PC-9 (cell line): Measurements from ENCODE around the gene C9orf152. TPM values are rescaled to one million over a fixed set of nuclear protein-coding genes. Genes with fewer than 3 reads are reported as not detected.

Experiments used
- BruUV-seq: library from RNA; stranded (reverse); fragments of 400-500 nt; replicated peaks from 2 replicates; lab custom pipeline; 2021; lab: Mats Ljungman, UMichigan
- CTCF ChIA-PET: fragments of 300-600 bp; sonication (Branson Sonifier 250); formaldehyde crosslinking; loops from one replicate; lab custom pipeline; 2022; ENCODE audit warnings: antibody characterized with exemption; lab: Charles Lee
- POLR2A ChIA-PET: fragments of 300-600 bp; sonication (Branson Sonifier 250); formaldehyde crosslinking; loops from one replicate; lab custom pipeline; 2022; ENCODE audit warnings: antibody characterized with exemption; ENCODE audit not compliant: unreplicated experiment; lab: Charles Lee
- DNase-seq, 2 experiments: peaks; one replicate each; pipeline versions ENCODE4 v3.0.0 to v3.0.0-alpha.2; 2015 to 2022; ENCODE audit warnings: mixed read lengths in 1 of 2
- H2AFZ ChIP-seq: fragments of 200-600 bp; sonication (generic); 2 replicates; pipeline ENCODE4 v1.8.1; 2017; ENCODE audit warnings: antibody characterized with exemption
- H3F3A ChIP-seq: fragments of 200-600 bp; sonication (generic); 2 replicates; pipeline ENCODE4 v1.8.1; 2017; ENCODE audit warnings: antibody characterized with exemption, mild to moderate bottlenecking, low read depth; ENCODE audit not compliant: insufficient read depth
- H3K27ac ChIP-seq: fragments of 200-600 bp; sonication (generic); 2 replicates; pipeline ENCODE4 v1.6.1; 2016; ENCODE audit warnings: mixed run types
- H3K27me3 ChIP-seq: fragments of 200-600 bp; sonication (generic); 2 replicates; pipeline ENCODE4 v1.6.1; 2016; ENCODE audit warnings: low read depth, mixed run types; ENCODE audit not compliant: insufficient read depth
- H3K36me3 ChIP-seq: fragments of 200-600 bp; sonication (generic); 2 replicates; pipeline ENCODE4 v1.6.1; 2016; ENCODE audit warnings: low read depth, mixed run types
- H3K4me1 ChIP-seq: fragments of 200-600 bp; sonication (generic); replicated peaks from 2 replicates; pipeline ENCODE4 v1.6.1; 2016; ENCODE audit warnings: mixed run types; ENCODE audit not compliant: insufficient read depth
- H3K4me2 ChIP-seq: fragments of 200-600 bp; sonication (generic); 2 replicates; pipeline ENCODE4 v1.6.1; 2017; ENCODE audit warnings: mixed run types
- H3K4me3 ChIP-seq: fragments of 200-600 bp; sonication (generic); 2 replicates; pipeline ENCODE4 v1.6.1; 2016; ENCODE audit warnings: mixed run types
- H3K79me2 ChIP-seq: fragments of 200-600 bp; sonication (generic); 2 replicates; pipeline ENCODE4 v1.6.1; 2017; ENCODE audit warnings: low read depth, mixed run types
- H3K9me2 ChIP-seq: fragments of 200-600 bp; sonication (generic); 2 replicates; pipeline ENCODE4 v1.8.1; 2017; ENCODE audit warnings: mild to moderate bottlenecking; ENCODE audit not compliant: insufficient read depth
- H3K9me3 ChIP-seq: fragments of 200-600 bp; sonication (generic); 2 replicates; pipeline ENCODE4 v1.8.1; 2016; ENCODE audit warnings: low read depth; ENCODE audit not compliant: insufficient read depth
- H4K20me1 ChIP-seq: fragments of 200-600 bp; sonication (generic); 2 replicates; pipeline ENCODE4 v1.8.1; 2017; ENCODE audit not compliant: insufficient read depth
- EZH2 ChIP-seq: fragments of 200-600 bp; sonication (generic); IDR thresholded peaks from 2 replicates; pipeline ENCODE4 v1.8.0; 2017; ENCODE audit warnings: antibody characterized with exemption, low read depth
- intact Hi-C: fragments of 100-400 bp; cut with micrococcal nuclease; formaldehyde crosslinking; loops from one replicate; pipeline ENCODE4 v1.10.0; 2022; ENCODE audit not compliant: unreplicated experiment
- total RNA-seq: library from RNA; stranded (reverse); gene quantifications from 2 replicates; pipeline ENCODE4 v1.2.3, GENCODE V29; 2021
- TF ChIP-seq, protein P1 (sequence below): fragments of 200-600 bp; sonication (generic); conservative IDR thresholded peaks from 2 replicates; pipeline ENCODE4 v1.6.1; 2017; ENCODE audit warnings: mixed run types, antibody characterized with exemption, mild to moderate bottlenecking, moderate library complexity

Gene C9orf152
- total RNA-seq, 1 experiment from 2014 or later = 0.74 TPM

- H4K20me1 ChIP-seq = no peaks in the 10 kb centered on the region
- H2AFZ ChIP-seq = no peak overlapping the region
- no peak for TF ChIP-seq EZH2
- TF ChIP-seq, protein P1, sequence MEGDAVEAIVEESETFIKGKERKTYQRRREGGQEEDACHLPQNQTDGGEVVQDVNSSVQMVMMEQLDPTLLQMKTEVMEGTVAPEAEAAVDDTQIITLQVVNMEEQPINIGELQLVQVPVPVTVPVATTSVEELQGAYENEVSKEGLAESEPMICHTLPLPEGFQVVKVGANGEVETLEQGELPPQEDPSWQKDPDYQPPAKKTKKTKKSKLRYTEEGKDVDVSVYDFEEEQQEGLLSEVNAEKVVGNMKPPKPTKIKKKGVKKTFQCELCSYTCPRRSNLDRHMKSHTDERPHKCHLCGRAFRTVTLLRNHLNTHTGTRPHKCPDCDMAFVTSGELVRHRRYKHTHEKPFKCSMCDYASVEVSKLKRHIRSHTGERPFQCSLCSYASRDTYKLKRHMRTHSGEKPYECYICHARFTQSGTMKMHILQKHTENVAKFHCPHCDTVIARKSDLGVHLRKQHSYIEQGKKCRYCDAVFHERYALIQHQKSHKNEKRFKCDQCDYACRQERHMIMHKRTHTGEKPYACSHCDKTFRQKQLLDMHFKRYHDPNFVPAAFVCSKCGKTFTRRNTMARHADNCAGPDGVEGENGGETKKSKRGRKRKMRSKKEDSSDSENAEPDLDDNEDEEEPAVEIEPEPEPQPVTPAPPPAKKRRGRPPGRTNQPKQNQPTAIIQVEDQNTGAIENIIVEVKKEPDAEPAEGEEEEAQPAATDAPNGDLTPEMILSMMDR = no peak
- no peak overlapping the region for H3K4me2 ChIP-seq
- H3K79me2 ChIP-seq = no peaks in the 10 kb centered on the region
- CTCF ChIA-PET = interaction anchor here (0.7 kb wide), 1 partner anchor 14 kb away, joined by 5 read pairs; no protein-coding TSS in a partner anchor
- peaks cover 9% of the 10 kb centered on the region; the same call in 1 of the 2 replicates for H3K36me3 ChIP-seq
- H3K27ac ChIP-seq = no peak overlapping the region
- no peaks in the 10 kb centered on the region; the same call in 1 of the 2 replicates for H3F3A ChIP-seq
- no peaks in the 10 kb centered on the region for H3K9me3 ChIP-seq
- H3K4me3 ChIP-seq = no peak overlapping the region
- no peaks in the 10 kb centered on the region for H3K9me2 ChIP-seq
- intact Hi-C loops = no loop called here
- DNase-seq = no peak
- H3K4me1 ChIP-seq = no peaks in the 10 kb centered on the region
- BruUV-seq = no TSS peak
- POLR2A ChIA-PET = no interaction called here
- H3K27me3 ChIP-seq = no peaks in the 10 kb centered on the region
Measured at GRCh38 chr9:110173322-110173642, 34.7 kb downstream of the C9orf152 start.

- H3K27ac ChIP-seq = no peak overlapping the region
- DNase-seq = no peak
- no peaks in the 10 kb centered on the region; the same call in 1 of the 2 replicates for H3F3A ChIP-seq
- no peak overlapping the region for H3K4me3 ChIP-seq
- CTCF ChIA-PET = interaction anchor here (0.5 to 0.7 kb wide), 3 partner anchors 14 to 1523 kb away, joined by 3 to 13 read pairs (median 4); no protein-coding TSS in a partner anchor
- no peak overlapping the region for H3K4me2 ChIP-seq
- POLR2A ChIA-PET = interaction anchor here (0.6 kb wide), 1 partner anchor 82 kb away, joined by 19 read pairs; no protein-coding TSS in a partner anchor
- BruUV-seq = no TSS peak
- no peaks in the 10 kb centered on the region for H3K4me1 ChIP-seq
- no peaks in the 10 kb centered on the region for H4K20me1 ChIP-seq
- H3K9me3 ChIP-seq = no peaks in the 10 kb centered on the region
- no peaks in the 10 kb centered on the region for H3K9me2 ChIP-seq
- no peaks in the 10 kb centered on the region for H3K79me2 ChIP-seq
- H2AFZ ChIP-seq = no peak overlapping the region
- H3K36me3 ChIP-seq = peaks cover 11% of the 10 kb centered on the region; the same call in 1 of the 2 replicates
- intact Hi-C loops = no loop called here
- TF ChIP-seq EZH2 = no peak
- TF ChIP-seq, protein P1 = no peak
- no peaks in the 10 kb centered on the region for H3K27me3 ChIP-seq
Measured at GRCh38 chr9:110170357-110171257, 37.4 kb downstream of the C9orf152 start.

DNA sequence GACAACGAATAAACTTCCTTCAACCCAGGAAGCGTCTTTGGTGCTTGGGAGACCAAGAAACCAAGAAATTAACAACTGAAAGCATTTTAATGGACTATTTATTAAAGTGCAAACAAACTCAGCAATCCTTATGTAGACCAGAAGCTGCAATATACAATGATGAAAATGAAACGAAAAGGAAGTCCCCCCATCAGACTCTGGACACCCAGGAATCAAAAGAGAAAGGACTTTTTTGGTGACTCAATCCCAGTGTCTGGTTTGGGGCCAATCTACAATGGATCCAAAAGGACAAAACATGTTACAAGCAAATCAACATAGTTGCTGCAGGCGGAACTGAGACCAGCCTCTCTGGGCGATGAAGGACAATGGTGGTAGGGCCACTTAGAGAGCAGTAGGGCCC lies 39.5 kb downstream of the C9orf152 start:
- TF ChIP-seq, protein P1 = no peak
- no peak for TF ChIP-seq EZH2
- CTCF ChIA-PET = no interaction called here
- intact Hi-C loops = no loop called here

More for the DNA sequence above, 39.5 kb downstream of the C9orf152 start:
- Histone ChIP-seq H3K36me3 (peaks cover 11% of the 10 kb centered on the region; the same call in 1 of the 2 replicates), H3K9me2 (no peaks in the 10 kb centered on the region), H3F3A (no peaks in the 10 kb centered on the region), H3K4me1 (no peaks in the 10 kb centered on the region), H3K27ac (no peak overlapping the region), H3K4me3 (no peak overlapping the region), H3K27me3 (no peaks in the 10 kb centered on the region), H4K20me1 (no peaks in the 10 kb centered on the region), H3K79me2 (peaks cover 3% of the 10 kb centered on the region; the same call in 1 of the 2 replicates), H2AFZ (no peak overlapping the region), H3K9me3 (no peaks in the 10 kb centered on the region), H3K4me2 (no peak overlapping the region)
- POLR2A ChIA-PET = no interaction called here
- no peak for DNase-seq
- BruUV-seq = no TSS peak
